Cardiac muscle cell (in vitro differentiated cells and primary cell): ENCODE measurements around the gene HPD. TPM values are rescaled to one million over a fixed set of nuclear protein-coding genes. Genes with fewer than 3 reads are reported as not detected.

Experiments
- DNase-seq, 2 donors: peaks; one replicate each; pipeline versions ENCODE4 v3.0.0 to v3.0.0-alpha.2; 2010 to 2017; ENCODE audit warnings: low read depth in 1 of 2, low spot score in 1 of 2
- H3K27ac ChIP-seq: fragments of 200-600 bp; sonication (generic); 2 replicates; pipeline ENCODE4 v1.5.1; 2016
- H3K27me3 ChIP-seq: fragments of 200-600 bp; sonication (generic); 2 replicates; pipeline ENCODE4 v1.6.0; 2016; ENCODE audit warnings: control low read depth
- H3K36me3 ChIP-seq: fragments of 200-600 bp; sonication (generic); 2 replicates; pipeline ENCODE4 v1.5.1; 2016; ENCODE audit warnings: control low read depth
- H3K4me1 ChIP-seq: fragments of 200-600 bp; sonication (generic); 2 replicates; pipeline ENCODE4 v1.8.1; 2017; ENCODE audit warnings: low read depth, mild to moderate bottlenecking, mixed run types
- H3K4me3 ChIP-seq: fragments of 200-600 bp; sonication (generic); 2 replicates; pipeline ENCODE4 v1.5.1; 2016; ENCODE audit warnings: mild to moderate bottlenecking
- H3K9me3 ChIP-seq: fragments of 200-600 bp; sonication (generic); 2 replicates; pipeline ENCODE4 v1.5.1; 2017; ENCODE audit warnings: low read depth, mild to moderate bottlenecking, control low read depth
- CTCF ChIP-seq: IDR thresholded peaks from 2 replicates; pipeline ENCODE4 v1.5.1; 2012; ENCODE audit warnings: low read depth, mild to moderate bottlenecking, low read length
- polyA plus RNA-seq: library from polyadenylated mRNA; unstranded; fragments of >200 nt; fragmentation: Nextera tagmentation; extraction: Ambion mirVana; gene quantifications from 2 replicates; pipeline ENCODE4 v1.2.1, GENCODE V29; 2016
- total RNA-seq: library from RNA; depleted of rRNA; stranded (reverse); fragments of >200 nt; gene quantifications from 2 replicates; pipeline ENCODE4 v1.2.3, GENCODE V29; 2016

Gene HPD
- total and polyA plus RNA-seq, 2 experiments from 2014 or later = not detected

- peak; percentile 40 to 63 for DNase-seq
- Histone ChIP-seq H3K4me3 (peak overlapping the region; percentile 89), H3K36me3 (peaks cover 18% of the 10 kb centered on the region), H3K4me1 (peaks cover 21% of the 10 kb centered on the region), H3K27me3 (no peaks in the 10 kb centered on the region), H3K9me3 (no peaks in the 10 kb centered on the region), H3K27ac (peak overlapping the region; percentile 100)
- no peak for TF ChIP-seq CTCF
Measured at GRCh38 chr12:121806546-121807423, 51.9 kb downstream of the HPD start.

DNA sequence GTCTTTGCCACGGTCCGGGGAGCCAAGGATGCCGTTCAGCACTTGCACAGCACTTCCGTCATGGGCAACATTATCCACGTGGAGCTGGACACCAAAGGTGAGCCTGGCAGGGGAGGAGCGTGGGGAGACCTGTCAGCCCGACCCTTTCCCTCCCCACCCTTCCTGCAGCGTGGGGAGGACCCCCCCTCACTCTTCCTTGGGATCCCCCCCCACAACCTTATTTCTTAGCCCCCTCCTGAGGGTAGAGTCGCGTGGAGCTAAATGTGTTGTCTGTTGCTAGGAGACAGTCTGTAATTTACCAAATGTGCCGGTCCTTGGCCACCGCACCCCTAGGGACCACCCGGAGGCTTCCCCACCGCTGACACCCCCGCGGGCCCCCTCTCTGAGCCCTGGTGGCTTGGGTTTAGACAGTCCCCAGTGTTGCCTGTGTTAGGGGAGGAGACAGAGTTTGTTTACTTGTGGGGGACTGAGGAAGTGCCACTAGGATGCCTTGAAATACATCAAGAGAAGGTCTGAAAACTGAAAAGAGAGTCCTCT lies 52.6 kb downstream of the HPD start:
- peak overlapping the region; percentile 100 for H3K27ac ChIP-seq
- peak overlapping the region; percentile 89 for H3K4me3 ChIP-seq
- H3K27me3 ChIP-seq = no peaks in the 10 kb centered on the region
- peaks cover 15% of the 10 kb centered on the region for H3K4me1 ChIP-seq
- peak in 1 of 2 donors; percentile 34 for DNase-seq
- peaks cover 18% of the 10 kb centered on the region for H3K36me3 ChIP-seq
- no peaks in the 10 kb centered on the region for H3K9me3 ChIP-seq
- TF ChIP-seq CTCF = no peak

GRCh38 chr12:121805171-121806008 lies 53.3 kb downstream of the HPD start:
- Histone ChIP-seq H3K27me3 (no peaks in the 10 kb centered on the region), H3K4me1 (peaks cover 11% of the 10 kb centered on the region), H3K4me3 (peak overlapping the region; percentile 89), H3K36me3 (peaks cover 14% of the 10 kb centered on the region), H3K27ac (peak overlapping the region; percentile 100), H3K9me3 (no peaks in the 10 kb centered on the region)
- DNase-seq = peak; percentile 39 to 47
- TF ChIP-seq CTCF = no peak

- H3K27ac ChIP-seq = peak overlapping the region; percentile 100
- DNase-seq = peak; percentile 32 to 45
- H3K27me3 ChIP-seq = no peaks in the 10 kb centered on the region
- TF ChIP-seq CTCF = no peak
- H3K36me3 ChIP-seq = peaks cover 6% of the 10 kb centered on the region
- peak overlapping the region; percentile 89 for H3K4me3 ChIP-seq
- H3K9me3 ChIP-seq = no peaks in the 10 kb centered on the region
- H3K4me1 ChIP-seq = peaks cover 11% of the 10 kb centered on the region
Measured at GRCh38 chr12:121804417-121805111, 54.1 kb downstream of the HPD start.

DNA sequence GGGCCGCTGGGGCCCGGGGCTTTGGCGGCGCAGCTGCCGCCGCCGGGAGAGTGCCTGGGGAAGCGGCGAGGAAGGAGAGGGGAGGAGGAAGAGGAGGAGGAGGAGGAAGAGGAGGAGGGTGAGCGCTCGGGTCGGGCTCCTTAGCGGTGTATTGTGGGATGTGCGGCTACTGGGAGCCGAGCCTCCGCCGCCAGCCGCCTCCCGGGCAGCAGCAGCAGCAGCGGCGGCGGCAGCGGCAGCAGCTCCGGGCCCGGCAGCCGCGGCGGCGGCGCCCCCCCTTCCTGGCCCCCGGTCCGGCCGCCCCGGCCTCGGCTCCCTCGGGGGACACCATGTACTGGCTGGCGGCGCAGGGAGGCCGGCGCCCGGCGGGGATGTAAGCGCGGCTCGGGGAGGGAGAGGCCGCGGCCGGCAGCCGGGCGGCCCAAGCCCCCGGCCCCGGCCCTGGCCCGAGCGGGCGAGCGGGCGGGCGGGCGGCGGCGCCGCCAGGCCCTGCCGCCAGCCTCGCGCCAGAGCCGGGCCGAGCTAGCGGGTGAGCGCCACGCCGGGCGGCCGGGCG lies 54.7 kb downstream of the HPD start, which contains the start of gene SETD1B:
Gene SETD1B, plus strand, starts transcription at position 149 of the 556 bp plus-strand sequence. CDS start 729 bp downstream, outside the sequence.
- H3K4me3 ChIP-seq = peak within 1 kb of the TSS; percentile 89
- no peaks in the 10 kb centered on the region for H3K9me3 ChIP-seq
- H3K36me3 ChIP-seq = no peaks in the 10 kb centered on the region
- no peak for TF ChIP-seq CTCF
- no peaks in the 10 kb centered on the region for H3K27me3 ChIP-seq
- peak; percentile 52 to 75 for DNase-seq
- H3K27ac ChIP-seq = peak within 1 kb of the TSS; percentile 100
- H3K4me1 ChIP-seq = peaks cover 15% of the 10 kb centered on the region
